HepG2 (cell line): ENCODE data around the gene RFC1. TPM values are rescaled to one million over a fixed set of nuclear protein-coding genes. Genes with fewer than 3 reads are reported as not detected.

ENCODE experiments used
- ARNTL ChIP-seq: sonication (generic); formaldehyde crosslinking; IDR thresholded peaks from 2 replicates; pipeline ENCODE4 v1.4.0; 2020; ENCODE audit warnings: mild to moderate bottlenecking, missing genetic modification reagents
- FOXA1 ChIP-seq, 2 experiments: fragments of 450-650 bp in 1 of 2; sonication (generic) in 1 of 2; formaldehyde crosslinking in 1 of 2; IDR thresholded peaks; 2 replicates each; pipeline versions ENCODE4 v1.4.0 to v1.6.1; 2016 to 2020; ENCODE audit warnings: missing genetic modification reagents in 1 of 2
- GATAD2A ChIP-seq: IDR thresholded peaks from 2 replicates; pipeline ENCODE4 v1.6.1; 2016
- GFI1 ChIP-seq: sonication (generic); formaldehyde crosslinking; IDR thresholded peaks from 2 replicates; pipeline ENCODE4 v1.5.0; 2020; ENCODE audit warnings: missing genetic modification reagents, mild to moderate bottlenecking, borderline replicate concordance
- HMG20A ChIP-seq: IDR thresholded peaks from 2 replicates; pipeline ENCODE4 v1.6.1; 2016; ENCODE audit warnings: borderline replicate concordance
- KLF6 ChIP-seq: IDR thresholded peaks from 2 replicates; pipeline ENCODE4 v1.8.0; 2016; ENCODE audit warnings: missing biosample characterization, missing genetic modification reagents
- MXI1 ChIP-seq: IDR thresholded peaks from 3 replicates; pipeline ENCODE4 v1.6.1; 2012; ENCODE audit warnings: low read depth, low read length, inconsistent platforms, borderline replicate concordance
- TARDBP ChIP-seq: sonication (generic); formaldehyde crosslinking; IDR thresholded peaks from 2 replicates; pipeline ENCODE4 v1.8.0; 2022; ENCODE audit warnings: mild to moderate bottlenecking, missing genetic modification reagents
- TBX3 ChIP-seq: fragments of 450-650 bp; IDR thresholded peaks from 2 replicates; pipeline ENCODE4 v1.6.1; 2017; ENCODE audit warnings: antibody characterized with exemption, mild to moderate bottlenecking, inconsistent platforms, borderline replicate concordance
- TCF7 ChIP-seq: sonication (generic); IDR thresholded peaks from 2 replicates; pipeline ENCODE4 v1.6.1; 2016; ENCODE audit warnings: antibody characterized with exemption, low read depth
- THAP11 ChIP-seq: IDR thresholded peaks from 2 replicates; pipeline ENCODE4 v1.6.1; 2016; ENCODE audit warnings: missing biosample characterization, missing genetic modification reagents
- TOE1 ChIP-seq: sonication (generic); formaldehyde crosslinking; IDR thresholded peaks from 2 replicates; pipeline ENCODE4 v1.4.0; 2020; ENCODE audit warnings: mild to moderate bottlenecking, missing genetic modification reagents
- ZNF224 ChIP-seq: sonication (generic); formaldehyde crosslinking; IDR thresholded peaks from 2 replicates; pipeline ENCODE4 v1.5.0; 2020; ENCODE audit warnings: mild to moderate bottlenecking, missing genetic modification reagents
- ZNF672 ChIP-seq: sonication (generic); formaldehyde crosslinking; IDR thresholded peaks from 2 replicates; pipeline ENCODE4 v1.8.1; 2022; ENCODE audit warnings: missing genetic modification reagents
- ZNF816 ChIP-seq: sonication (generic); formaldehyde crosslinking; IDR thresholded peaks from 2 replicates; pipeline ENCODE4 v1.8.0; 2022; ENCODE audit warnings: missing genetic modification reagents, mild to moderate bottlenecking, borderline replicate concordance
- polyA plus RNA-seq, 8 experiments: library from polyadenylated mRNA; depleted of rRNA in 3 of 8; stranded (reverse) in 7 of 8; unstranded in 1 of 8; fragments of >200 nt; fragmentation: Illumina TruSeq in 4 of 8; extraction: Trizol in 4 of 8; gene quantifications; 2 replicates each; pipeline versions ENCODE4 v1.2.1 to v1.2.3, GENCODE V29; 2011 to 2016; ENCODE audit warnings: low read depth in 4 of 8, missing spikeins in 1 of 8, mixed read lengths in 1 of 8; ENCODE audit not compliant: insufficient read depth in 1 of 8
- total RNA-seq, 5 experiments: library from RNA; depleted of rRNA; stranded (reverse); fragments of >200 nt; fragmentation: Illumina TruSeq; extraction: Trizol; gene quantifications; 2 replicates each; pipeline ENCODE4 v1.2.3, GENCODE V29; 2016; ENCODE audit warnings: low read depth in 1 of 5
- TF ChIP-seq, protein P1 (sequence below): sonication (generic); formaldehyde crosslinking; IDR thresholded peaks from 2 replicates; pipeline ENCODE4 v1.8.0; 2022; ENCODE audit warnings: missing genetic modification reagents, mild to moderate bottlenecking, moderate library complexity, borderline replicate concordance
- TF ChIP-seq, protein P2 (sequence below): sonication (generic); formaldehyde crosslinking; IDR thresholded peaks from 2 replicates; pipeline ENCODE4 v1.5.0; 2020; ENCODE audit warnings: missing genetic modification reagents
- TF ChIP-seq, protein P3 (sequence below): IDR thresholded peaks from 2 replicates; pipeline ENCODE4 v1.6.1; 2016
- TF ChIP-seq, protein P4 (sequence below): sonication (generic); formaldehyde crosslinking; IDR thresholded peaks from 2 replicates; pipeline ENCODE4 v1.8.1; 2023; ENCODE audit warnings: mild to moderate bottlenecking, inconsistent platforms, moderate library complexity, missing genetic modification reagents, borderline replicate concordance
- TF ChIP-seq, protein P5 (sequence below): sonication (generic); formaldehyde crosslinking; IDR thresholded peaks from 2 replicates; pipeline ENCODE4 v1.5.1; 2020; ENCODE audit warnings: mild to moderate bottlenecking, missing genetic modification reagents, borderline replicate concordance

The RFC1 gene
- total and polyA plus RNA-seq, 2 of the 13 experiments (the other 11 are each of a cell fraction or from before 2014, with no cell fraction given) = 15.9 to 78.8 TPM

DNA sequence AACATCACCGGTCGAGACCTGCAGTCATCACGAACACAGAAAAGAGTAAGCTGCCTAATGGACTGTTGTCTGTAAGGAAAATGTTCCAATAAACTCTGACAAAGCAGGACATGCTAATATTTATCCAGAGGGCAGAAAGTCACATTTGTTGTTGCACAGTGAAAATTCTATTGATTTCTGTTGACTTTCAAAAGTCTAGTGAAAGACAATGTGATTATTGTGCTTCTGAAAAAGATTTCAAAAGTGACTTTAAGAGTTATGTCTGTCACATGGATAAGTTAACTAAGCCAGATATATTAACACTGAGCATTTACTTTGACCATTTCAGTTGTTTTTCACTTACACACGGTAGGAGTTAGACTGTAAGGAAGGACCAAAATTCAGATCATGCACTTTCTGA lies 9.3 kb upstream of the RFC1 start (continued):
- TF ChIP-seq TCF7 (peak; percentile 36; the same call in 1 of the 2 replicates), HMG20A (CRISPR knock-in tag) (peak; percentile 71; the same call in 1 of the 2 replicates), GATAD2A (CRISPR knock-in tag) (peak; percentile 94), GFI1 (peak; percentile 29; the same call in 1 of the 2 replicates), TARDBP (CRISPR knock-in tag) (peak; percentile 47; the same call in 1 of the 2 replicates), TBX3 (0 out of 2 replicates have a peak, but pooled peaks have one; percentile 27), ZNF672 (CRISPR knock-in tag) (no peak), TOE1 (CRISPR knock-in tag) (peak; percentile 47; the same call in 1 of the 2 replicates), ZNF224 (CRISPR knock-in tag) (no peak), THAP11 (CRISPR knock-in tag) (peak; percentile 61), KLF6 (CRISPR knock-in tag) (peak; percentile 78), ARNTL (CRISPR knock-in tag) (peak; percentile 59; the same call in 1 of the 2 replicates), FOXA1 (IDR thresholded peaks at IDR 0.05) (no peak), FOXA1 (CRISPR knock-in tag; IDR thresholded peaks at IDR 0.05) (peak; percentile 68), MXI1 (peak; percentile 11; the same call in 1 of the 3 replicates), ZNF816 (peak; percentile 78; the same call in 1 of the 2 replicates)
- TF ChIP-seq, protein P1, sequence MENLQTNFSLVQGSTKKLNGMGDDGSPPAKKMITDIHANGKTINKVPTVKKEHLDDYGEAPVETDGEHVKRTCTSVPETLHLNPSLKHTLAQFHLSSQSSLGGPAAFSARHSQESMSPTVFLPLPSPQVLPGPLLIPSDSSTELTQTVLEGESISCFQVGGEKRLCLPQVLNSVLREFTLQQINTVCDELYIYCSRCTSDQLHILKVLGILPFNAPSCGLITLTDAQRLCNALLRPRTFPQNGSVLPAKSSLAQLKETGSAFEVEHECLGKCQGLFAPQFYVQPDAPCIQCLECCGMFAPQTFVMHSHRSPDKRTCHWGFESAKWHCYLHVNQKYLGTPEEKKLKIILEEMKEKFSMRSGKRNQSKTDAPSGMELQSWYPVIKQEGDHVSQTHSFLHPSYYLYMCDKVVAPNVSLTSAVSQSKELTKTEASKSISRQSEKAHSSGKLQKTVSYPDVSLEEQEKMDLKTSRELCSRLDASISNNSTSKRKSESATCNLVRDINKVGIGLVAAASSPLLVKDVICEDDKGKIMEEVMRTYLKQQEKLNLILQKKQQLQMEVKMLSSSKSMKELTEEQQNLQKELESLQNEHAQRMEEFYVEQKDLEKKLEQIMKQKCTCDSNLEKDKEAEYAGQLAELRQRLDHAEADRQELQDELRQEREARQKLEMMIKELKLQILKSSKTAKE (CRISPR knock-in tag) = peak; percentile 65; the same call in 1 of the 2 replicates
- TF ChIP-seq, protein P2, sequence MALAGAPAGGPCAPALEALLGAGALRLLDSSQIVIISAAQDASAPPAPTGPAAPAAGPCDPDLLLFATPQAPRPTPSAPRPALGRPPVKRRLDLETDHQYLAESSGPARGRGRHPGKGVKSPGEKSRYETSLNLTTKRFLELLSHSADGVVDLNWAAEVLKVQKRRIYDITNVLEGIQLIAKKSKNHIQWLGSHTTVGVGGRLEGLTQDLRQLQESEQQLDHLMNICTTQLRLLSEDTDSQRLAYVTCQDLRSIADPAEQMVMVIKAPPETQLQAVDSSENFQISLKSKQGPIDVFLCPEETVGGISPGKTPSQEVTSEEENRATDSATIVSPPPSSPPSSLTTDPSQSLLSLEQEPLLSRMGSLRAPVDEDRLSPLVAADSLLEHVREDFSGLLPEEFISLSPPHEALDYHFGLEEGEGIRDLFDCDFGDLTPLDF (CRISPR knock-in tag) = no peak
- TF ChIP-seq, protein P3, sequence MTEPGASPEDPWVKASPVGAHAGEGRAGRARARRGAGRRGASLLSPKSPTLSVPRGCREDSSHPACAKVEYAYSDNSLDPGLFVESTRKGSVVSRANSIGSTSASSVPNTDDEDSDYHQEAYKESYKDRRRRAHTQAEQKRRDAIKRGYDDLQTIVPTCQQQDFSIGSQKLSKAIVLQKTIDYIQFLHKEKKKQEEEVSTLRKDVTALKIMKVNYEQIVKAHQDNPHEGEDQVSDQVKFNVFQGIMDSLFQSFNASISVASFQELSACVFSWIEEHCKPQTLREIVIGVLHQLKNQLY (CRISPR knock-in tag) = peak; percentile 22; the same call in 1 of the 2 replicates
- TF ChIP-seq, protein P4, sequence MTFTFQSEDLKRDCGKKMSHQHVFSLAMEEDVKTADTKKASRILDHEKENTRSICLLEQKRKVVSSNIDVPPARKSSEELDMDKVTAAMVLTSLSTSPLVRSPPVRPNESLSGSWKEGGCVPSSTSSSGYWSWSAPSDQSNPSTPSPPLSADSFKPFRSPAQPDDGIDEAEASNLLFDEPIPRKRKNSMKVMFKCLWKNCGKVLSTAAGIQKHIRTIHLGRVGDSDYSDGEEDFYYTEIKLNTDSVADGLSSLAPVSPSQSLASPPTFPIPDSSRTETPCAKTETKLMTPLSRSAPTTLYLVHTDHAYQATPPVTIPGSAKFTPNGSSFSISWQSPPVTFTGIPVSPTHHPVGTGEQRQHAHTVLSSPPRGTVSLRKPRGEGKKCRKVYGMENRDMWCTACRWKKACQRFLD = no peak
- TF ChIP-seq, protein P5, sequence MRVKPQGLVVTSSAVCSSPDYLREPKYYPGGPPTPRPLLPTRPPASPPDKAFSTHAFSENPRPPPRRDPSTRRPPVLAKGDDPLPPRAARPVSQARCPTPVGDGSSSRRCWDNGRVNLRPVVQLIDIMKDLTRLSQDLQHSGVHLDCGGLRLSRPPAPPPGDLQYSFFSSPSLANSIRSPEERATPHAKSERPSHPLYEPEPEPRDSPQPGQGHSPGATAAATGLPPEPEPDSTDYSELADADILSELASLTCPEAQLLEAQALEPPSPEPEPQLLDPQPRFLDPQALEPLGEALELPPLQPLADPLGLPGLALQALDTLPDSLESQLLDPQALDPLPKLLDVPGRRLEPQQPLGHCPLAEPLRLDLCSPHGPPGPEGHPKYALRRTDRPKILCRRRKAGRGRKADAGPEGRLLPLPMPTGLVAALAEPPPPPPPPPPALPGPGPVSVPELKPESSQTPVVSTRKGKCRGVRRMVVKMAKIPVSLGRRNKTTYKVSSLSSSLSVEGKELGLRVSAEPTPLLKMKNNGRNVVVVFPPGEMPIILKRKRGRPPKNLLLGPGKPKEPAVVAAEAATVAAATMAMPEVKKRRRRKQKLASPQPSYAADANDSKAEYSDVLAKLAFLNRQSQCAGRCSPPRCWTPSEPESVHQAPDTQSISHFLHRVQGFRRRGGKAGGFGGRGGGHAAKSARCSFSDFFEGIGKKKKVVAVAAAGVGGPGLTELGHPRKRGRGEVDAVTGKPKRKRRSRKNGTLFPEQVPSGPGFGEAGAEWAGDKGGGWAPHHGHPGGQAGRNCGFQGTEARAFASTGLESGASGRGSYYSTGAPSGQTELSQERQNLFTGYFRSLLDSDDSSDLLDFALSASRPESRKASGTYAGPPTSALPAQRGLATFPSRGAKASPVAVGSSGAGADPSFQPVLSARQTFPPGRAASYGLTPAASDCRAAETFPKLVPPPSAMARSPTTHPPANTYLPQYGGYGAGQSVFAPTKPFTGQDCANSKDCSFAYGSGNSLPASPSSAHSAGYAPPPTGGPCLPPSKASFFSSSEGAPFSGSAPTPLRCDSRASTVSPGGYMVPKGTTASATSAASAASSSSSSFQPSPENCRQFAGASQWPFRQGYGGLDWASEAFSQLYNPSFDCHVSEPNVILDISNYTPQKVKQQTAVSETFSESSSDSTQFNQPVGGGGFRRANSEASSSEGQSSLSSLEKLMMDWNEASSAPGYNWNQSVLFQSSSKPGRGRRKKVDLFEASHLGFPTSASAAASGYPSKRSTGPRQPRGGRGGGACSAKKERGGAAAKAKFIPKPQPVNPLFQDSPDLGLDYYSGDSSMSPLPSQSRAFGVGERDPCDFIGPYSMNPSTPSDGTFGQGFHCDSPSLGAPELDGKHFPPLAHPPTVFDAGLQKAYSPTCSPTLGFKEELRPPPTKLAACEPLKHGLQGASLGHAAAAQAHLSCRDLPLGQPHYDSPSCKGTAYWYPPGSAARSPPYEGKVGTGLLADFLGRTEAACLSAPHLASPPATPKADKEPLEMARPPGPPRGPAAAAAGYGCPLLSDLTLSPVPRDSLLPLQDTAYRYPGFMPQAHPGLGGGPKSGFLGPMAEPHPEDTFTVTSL = peak; percentile 81; the same call in 1 of the 2 replicates
